HG02571 (cell line): ENCODE data around the gene SCAMP1.
"Not testable (repeated sequence)": the region's sequence is repeated elsewhere in the genome, so short reads cannot be mapped to it uniquely, and the experiment has no call there.

ENCODE experiments used
- ATAC-seq: cut with Tn5 transposase; IDR thresholded peaks from one replicate; pipeline ENCODE4 v1.9.1; 2021; ENCODE audit warnings: mild to moderate bottlenecking, moderate library complexity; ENCODE audit not compliant: unreplicated experiment

SCAMP1 gene

DNA sequence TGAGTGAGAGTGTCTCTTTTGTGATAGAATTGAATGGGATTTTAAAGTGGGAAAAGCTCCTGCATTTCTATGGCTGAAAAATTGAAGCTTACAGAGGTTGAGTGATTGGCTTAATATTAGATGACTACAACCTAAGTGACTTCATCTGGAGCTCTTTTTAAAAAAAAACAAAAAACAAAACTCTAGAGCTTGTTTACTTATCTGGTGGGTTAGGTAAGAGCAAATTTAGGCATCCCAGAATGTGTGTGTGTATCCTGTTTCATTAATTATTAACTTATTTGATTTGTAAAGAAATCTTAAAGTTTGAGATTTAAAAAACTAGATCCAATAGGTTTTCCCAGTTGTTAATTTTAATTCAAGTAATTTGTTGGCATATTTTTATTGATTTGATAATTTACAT lies 60.1 kb downstream of the SCAMP1 start:
- no peak for ATAC-seq

DNA sequence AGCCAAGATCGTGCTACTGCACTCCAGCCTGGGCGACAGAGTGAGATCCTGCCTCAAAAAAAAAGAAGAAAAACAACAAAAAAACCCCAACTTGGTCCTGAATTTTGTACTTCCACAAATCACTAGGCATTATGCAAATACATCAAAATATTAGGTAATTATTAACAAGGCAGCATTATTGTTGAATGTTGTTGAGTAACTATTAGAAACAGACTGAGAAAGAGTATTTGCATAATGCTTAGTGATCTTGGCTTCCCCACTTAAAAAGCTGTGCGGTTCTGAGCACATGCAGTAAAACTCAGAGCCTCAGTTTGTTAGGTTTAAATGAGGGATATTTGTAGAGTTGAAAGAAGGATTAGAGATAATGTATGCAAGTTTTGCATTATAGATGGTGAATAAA lies 64.2 kb downstream of the SCAMP1 start:
- ATAC-seq: no peak

DNA sequence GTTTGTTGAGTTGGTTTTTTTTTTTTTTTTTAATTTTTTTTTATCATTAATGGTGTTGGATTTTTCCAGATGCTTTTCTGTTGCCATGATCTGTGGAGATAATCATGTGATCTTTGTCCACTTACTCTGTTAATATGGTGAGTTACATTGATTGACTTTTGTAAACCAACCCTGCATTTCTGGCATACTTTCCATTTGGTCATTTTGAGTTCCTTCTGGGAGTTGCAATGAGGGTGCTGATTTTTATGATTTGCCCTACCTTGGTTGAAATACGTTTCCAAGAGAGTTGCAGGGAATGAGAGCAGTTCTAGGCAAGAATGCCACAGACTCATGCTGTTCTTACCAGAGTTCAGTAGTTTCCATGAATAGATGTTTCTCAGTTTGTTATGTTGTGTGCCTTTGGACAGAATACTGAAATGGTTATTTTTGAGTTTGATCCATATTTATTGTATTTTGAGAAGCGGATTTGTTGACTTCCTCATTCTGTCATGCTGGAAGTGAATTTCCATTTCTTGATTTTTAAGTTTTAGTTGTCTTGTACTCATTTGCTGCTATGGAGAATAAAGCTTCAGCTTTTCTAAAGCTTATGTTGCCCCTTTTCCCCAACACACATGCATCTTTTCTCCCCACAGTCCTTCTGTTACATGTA lies 69.0 kb downstream of the SCAMP1 start:
- ATAC-seq: no peak

DNA sequence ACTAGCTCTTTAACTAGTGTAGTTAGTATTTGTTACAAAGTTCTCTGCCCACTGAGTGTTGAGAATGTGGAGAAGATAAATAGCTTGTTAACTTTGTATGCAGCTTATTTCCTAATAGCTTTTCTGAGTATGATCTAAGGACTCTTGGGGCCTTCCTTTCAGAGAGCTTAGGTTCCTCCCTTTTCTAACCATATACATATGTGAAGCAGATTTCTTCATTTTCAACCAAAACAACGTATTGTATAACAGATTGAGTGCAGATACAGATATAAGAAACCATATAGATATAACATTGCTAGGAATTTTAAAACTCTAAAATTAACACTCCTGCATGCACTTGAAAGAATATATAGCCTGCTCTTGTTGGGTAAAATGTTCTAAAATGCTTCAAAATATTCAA lies 70.4 kb downstream of the SCAMP1 start:
- no peak for ATAC-seq

DNA sequence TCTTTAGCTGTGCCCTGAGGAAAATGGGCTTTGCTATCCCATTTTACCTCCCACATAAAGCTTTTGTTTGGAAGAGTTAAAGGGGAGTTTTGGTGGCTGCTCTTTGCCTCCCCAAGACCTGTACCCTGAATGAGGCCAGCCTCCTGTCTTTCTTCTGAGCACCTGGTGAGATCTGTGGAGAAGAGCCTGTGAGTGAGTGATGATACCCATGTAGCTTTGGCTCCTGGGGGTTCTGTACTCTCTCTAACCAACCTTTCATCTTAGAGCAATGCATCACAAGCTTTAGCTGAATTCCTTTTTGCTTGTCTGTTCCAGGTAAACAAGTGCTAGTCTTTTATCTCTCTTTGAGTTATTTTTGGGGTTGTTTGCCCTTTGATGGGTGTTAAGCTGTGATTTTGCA lies 73.6 kb downstream of the SCAMP1 start:
- no peak for ATAC-seq

DNA sequence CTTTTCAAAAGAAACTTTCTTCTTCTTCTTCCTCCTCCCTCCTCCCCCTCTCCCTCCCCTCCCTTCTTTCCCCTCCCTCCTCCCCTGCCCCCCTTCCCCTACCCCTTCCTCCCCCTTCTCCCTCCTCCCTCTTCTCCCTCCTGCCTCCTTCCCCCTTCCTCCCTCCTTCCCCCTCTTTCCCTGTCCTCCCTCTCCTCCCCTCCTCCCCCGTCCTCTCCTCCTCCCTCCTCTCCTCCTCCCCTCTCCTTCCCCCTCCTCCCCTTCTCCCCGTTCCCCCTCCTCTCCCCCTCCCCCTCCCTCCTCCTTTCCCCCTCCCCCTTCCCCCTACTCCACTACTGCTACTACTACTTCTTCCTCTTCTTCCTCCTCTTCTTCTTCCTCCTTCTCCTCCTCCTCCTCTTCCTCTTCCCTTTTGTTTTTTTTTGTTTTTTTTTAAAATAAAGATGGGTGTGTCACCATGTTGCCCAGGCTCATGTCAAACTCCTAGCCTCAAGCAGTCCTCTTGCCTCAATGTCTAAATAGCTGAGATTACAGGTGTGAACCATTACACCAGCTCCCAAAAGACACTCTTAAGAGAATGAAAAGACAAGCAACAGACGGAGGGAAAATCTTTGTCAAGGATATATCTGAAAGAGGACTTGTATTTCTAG lies 87.5 kb downstream of the SCAMP1 start:
- ATAC-seq: no peak

DNA sequence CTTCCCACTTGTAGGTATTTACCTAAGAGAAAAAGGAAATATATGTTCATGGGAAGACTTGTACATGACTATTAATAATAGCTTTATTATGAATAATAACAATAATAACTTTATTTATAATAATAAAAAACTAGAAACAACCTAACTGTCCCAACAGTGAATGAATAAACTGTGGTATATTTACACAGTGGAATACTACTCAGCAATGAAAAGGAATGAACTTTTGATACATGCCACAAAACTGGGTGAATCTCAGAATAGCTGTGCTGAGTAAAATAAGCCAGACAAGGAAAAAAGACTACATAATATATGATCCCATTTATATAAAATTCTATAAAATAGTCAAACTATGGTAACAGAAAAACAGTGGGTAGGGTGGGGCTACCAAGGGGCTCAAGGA lies 88.7 kb downstream of the SCAMP1 start:
- ATAC-seq: no peak

DNA sequence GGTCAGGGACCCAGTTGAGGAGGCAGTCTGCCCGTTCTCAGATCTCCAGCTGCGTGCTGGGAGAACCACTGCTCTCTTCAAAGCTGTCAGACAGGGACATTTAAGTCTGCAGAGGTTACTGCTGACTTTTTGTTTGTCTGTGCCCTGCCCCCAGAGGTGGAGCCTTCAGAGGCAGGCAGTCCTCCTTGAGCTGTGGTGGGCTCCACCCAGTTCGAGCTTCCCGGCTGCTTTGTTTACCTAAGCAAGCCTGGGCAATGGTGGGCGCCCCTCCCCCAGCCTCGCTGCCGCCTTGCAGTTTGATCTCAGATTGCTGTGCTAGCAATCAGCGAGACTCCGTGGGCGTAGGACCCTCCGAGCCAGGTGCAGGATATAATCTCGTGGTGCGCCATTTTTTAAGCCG lies 97.1 kb downstream of the SCAMP1 start:
- ATAC-seq: not testable (repeated sequence)

DNA sequence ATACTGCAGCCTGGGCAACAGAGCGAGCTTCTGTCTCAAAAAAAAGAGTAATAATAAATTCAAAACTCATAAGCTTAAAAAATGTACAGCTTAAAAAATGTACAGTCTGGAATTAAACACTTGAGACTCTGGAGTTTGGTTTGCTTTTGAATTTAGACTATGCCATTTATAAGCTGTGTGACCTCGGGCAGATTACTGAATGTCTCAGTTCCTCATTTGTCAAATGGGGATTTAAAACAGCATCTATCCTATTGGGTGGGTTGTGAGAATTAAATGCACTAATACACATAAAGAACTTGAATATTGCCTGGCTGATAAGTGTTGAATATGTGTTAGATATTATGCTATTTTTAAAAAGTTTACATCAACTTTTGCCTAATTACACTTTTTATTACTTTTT lies 98.4 kb downstream of the SCAMP1 start:
- ATAC-seq: no peak

DNA sequence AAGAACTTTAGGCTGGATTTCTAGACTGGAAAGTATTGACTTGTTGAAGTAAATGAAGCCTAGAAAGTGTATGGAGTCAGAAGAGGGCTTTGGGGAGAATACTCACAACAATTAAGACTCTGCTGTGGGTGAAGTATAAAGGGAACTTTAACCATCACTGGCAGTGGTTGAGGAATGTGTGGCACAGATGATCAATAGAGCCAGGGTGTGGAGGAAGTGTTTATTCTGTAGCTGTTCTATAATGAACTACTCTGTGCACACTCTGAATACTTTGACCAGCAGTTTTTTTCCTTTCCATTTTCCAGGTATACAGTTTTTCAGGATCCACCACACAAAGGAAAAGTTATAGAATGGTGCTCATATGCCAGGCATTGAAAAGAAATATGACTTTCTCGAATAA lies 106.7 kb downstream of the SCAMP1 start:
- ATAC-seq: no peak

DNA sequence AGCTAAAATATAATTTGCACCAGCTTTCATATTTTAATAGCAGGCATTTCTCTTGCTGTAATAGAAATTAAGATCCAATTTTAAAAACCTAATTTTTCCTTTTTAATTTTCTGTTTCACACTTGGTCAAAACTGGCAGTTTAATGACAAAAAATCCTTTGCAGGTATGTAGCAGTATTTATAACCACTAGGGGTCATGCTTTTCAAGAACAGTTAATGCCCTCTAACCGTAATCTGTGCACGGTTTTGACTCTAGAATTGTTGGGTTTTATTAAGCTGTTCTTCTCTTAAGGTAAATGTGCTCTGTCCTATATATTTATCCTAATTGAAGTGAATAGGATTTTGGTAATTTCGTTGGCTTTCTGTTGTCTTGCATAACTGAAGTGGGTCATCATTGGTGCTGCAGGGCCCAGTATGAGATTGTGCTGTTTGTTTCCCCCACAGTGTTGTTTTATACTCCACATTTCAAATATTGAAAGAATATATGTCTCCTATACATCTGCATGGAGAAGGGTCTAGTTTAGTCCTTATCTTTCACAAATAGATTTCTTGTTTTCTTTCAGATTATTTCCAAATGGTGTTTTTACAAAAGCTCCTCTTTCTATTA lies 107.4 kb downstream of the SCAMP1 start:
- ATAC-seq: no peak

DNA sequence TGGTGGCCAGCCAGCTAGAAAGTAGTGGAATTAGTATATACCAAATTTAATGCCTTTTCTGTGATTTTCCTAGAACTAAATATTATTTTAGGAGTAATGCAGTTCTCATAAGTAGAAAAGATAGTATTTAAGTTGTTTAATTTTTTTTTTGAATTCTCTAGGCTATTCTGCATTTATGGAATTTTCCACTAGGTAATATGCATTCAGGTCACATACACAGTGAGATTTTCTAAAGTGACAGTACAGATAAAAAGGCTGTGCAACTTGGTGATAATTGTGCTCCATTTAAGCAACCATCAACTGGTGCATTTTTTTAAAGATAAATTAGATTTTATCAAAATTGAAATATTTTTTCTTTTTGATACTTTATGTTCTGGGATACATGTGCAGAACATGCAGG lies 111.5 kb downstream of the SCAMP1 start:
- ATAC-seq: no peak

DNA sequence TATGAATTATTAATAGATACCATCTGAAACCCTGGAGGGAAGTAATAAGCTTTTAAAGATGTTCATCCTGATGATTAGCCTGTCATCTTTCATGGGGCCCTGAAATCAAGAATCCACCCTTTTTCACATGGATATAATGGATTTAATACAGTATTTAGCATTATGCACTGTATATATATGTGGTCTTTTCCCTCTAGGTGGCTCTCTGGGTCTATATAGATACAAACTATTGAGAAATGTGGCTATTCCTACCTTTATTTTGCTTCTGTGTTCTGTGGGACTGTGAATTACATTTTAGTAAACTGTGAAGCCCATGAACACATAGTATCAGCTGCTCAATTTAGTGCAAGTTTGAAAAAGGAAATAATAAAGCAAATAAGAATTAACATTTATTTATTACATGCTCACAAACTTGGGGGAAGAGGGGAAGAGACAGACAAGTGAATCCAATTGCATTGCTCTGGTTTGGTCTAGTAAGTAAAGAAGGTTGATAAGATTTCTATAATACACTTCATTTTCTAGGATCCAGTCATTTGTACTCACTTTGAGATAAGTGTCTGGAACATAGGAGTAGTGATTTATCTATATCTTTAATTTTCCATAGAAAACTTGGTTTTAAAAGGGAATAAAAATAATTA lies 112.2 kb downstream of the SCAMP1 start:
- no peak for ATAC-seq

DNA sequence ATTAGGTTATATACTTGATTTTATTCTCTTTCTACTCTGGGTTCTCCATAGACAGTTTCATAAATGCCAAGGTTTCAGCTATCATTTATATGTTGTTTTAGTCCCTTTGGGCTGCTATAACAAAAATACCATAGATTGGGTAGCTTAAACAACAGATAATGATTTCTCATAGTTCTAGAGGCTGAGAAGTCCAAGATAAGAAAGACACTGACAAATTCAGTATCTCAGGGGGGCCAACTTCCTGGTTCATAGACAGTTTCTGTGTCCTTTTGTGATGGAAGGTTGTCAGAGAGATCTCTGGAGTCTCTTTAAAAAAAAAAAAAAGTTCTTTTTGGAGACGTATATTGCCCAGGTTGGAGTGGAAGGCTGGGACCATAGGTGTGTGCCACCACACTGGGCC lies 113.3 kb downstream of the SCAMP1 start:
- ATAC-seq: no peak

DNA sequence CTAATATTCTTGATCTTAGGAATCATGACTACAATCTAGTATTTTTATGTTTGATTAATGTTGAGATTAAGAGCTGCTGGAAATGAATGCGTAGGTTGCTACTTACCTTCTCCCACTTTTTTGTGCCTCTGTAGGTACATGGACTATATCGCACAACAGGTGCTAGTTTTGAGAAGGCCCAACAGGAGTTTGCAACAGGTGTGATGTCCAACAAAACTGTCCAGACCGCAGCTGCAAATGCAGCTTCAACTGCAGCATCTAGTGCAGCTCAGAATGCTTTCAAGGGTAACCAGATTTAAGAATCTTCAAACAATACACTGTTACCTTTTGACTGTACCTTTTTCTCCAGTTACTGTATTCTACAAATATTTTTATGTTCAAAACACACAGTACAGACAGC lies 115.0 kb downstream of the SCAMP1 start:
- no peak for ATAC-seq

DNA sequence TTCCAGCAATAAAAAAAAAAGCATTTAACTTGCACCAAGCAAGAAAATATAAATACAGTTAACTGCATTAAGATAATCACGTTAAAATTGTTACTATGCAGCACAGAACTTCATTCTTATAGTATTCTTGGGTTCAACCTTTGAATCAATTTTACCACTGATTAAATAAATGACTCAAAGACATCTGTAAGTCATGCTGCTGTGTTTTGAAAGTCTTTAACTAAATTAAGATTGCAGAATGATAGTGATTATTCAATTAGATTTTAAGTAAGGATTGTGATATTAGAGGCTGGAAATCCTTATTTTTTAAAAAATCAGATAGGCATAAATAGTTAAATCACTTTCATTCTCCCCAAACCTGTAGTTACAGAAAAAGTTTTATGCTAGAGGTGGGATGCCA lies 116.4 kb downstream of the SCAMP1 start:
- no peak for ATAC-seq

DNA sequence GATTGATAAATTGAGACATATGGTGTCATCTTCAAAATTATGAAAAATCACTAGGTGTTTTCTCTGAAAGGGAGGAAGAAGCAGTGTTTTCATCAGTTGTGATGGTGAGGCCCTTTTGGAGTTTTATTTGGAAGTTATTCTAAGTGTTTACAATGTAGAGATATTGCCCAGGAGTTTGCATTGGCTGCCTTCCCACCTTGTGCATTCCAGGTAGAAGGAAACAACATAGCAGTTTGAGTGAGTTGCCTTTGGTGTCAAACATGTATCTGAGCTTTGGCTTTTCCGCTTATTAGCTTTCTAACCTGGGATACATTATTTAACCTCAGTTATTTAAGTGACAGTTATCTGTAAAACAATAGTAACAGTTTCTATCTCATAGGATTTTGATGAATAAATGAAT lies 122.5 kb downstream of the SCAMP1 start:
- no peak for ATAC-seq

DNA sequence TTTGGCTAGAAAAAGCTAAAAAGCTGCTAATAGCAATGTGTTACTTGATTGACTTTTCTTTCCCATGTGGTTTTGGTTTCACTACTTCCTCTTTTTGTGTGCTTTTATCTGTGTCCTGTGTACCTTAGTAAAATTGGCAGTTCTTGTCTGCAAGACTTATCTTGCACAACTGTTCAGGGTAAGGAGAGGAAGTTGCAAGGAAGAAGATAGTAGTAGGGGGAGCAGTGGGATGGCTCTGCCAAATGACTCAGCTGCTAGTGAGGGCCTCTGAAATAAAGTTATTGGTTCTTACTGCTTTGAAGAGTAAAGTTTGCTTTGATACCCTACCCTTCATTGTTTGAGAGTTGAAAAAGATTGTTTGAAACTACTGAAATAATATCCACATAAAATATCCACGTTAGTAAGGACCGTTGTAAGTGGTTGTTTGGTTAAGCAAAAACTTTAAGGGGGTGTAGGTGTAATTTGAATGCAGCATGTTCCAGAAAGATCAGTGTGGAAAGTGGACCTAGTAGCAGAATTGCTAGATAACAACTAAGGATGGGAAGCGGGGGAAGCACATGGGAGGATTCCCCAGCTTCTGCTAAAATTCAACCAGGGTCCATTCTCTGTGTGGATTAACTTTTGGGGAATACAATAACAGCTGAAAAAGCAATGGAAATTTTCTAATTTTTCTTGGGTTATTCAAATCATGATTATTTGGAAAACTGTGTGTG lies 123.5 kb downstream of the SCAMP1 start:
- no peak for ATAC-seq

DNA sequence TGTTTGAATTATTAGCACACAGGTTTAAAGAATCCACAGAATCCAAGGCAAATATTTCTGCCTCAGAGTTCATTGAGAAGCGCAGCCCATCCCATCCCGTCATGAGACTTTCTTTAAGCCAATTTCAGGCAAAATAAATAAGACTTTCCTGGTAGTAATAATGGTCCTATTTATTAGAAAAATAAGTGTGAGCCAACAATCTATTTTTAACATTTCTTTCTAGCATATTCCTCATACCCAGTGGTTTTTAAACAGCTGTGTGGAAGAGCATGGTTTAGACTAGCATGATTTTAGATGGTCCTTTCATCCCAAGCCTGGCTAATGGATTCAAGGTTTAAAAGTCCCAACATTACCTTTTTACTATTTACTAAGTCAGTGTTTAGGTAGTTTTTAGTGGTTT lies 125.8 kb downstream of the SCAMP1 start:
- no peak for ATAC-seq

DNA sequence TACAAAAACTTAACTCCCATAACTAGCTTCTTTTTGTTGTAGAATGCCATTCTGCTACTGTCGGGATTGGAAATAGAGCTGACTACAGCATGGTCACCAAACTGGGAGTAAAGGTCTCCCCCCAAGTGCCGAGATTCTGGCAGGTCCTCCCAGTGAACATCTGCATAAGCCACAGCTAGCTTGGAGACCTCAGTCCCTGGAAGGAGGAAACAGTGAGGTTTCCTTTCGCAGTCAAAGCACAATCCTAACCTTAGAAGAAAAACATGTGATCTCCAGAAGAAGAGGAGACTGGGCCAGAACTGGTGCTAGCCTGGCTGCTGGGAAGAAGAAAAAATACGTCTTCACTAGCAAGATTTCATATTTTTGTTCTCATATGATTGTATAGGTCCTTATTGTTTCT lies 127.4 kb downstream of the SCAMP1 start:
- ATAC-seq: no peak

DNA sequence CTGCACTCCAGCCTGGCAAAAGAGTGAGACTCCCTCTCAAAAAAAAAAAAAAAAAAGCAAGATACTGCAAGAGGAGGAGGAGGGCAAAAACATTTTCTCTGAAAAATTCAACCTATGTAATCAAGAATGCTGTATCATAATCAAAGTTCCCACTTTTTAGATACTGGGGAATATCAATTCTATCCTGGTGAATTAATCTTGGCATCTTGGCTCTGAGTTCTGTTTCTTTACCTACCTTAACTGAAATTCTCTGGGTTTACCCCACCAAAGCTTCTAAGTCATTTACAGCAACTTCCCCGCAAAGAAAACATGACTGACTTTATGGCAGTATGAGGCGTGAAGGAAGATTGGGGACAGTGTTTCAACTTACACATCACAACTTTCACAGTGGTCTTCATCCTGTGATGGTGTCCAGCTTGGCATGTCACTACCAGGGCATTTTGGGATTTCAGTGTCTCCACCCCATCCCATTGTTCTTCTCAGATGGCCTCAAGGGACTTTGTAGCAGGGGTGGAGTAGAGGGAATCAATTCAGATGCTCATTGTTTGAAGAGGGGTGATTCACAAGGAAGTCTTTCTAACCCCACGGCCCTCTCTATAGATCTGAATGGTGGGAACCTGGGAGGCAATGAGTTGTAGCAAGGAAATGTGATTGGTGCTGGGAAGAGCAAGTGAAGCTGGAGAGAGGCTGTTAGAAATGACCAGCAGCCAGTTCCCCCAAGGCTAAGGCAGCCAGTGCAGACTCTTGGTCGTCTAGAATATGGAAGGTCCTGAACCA lies 130.5 kb downstream of the SCAMP1 start:
- no peak for ATAC-seq
